PC-9 (cell line): ENCODE data around the gene PNLIPRP2. TPM values are rescaled to one million over a fixed set of nuclear protein-coding genes. Genes with fewer than 3 reads are reported as not detected.

ENCODE experiments used
- BruUV-seq: library from RNA; stranded (reverse); fragments of 400-500 nt; replicated peaks from 2 replicates; lab custom pipeline; 2021; lab: Mats Ljungman, UMichigan
- CTCF ChIA-PET: fragments of 300-600 bp; sonication (Branson Sonifier 250); formaldehyde crosslinking; loops from one replicate; lab custom pipeline; 2022; ENCODE audit warnings: antibody characterized with exemption; lab: Charles Lee
- POLR2A ChIA-PET: fragments of 300-600 bp; sonication (Branson Sonifier 250); formaldehyde crosslinking; loops from one replicate; lab custom pipeline; 2022; ENCODE audit warnings: antibody characterized with exemption; ENCODE audit not compliant: unreplicated experiment; lab: Charles Lee
- DNase-seq, 2 experiments: peaks; one replicate each; pipeline versions ENCODE4 v3.0.0 to v3.0.0-alpha.2; 2015 to 2022; ENCODE audit warnings: mixed read lengths in 1 of 2
- H2AFZ ChIP-seq: fragments of 200-600 bp; sonication (generic); 2 replicates; pipeline ENCODE4 v1.8.1; 2017; ENCODE audit warnings: antibody characterized with exemption
- H3F3A ChIP-seq: fragments of 200-600 bp; sonication (generic); 2 replicates; pipeline ENCODE4 v1.8.1; 2017; ENCODE audit warnings: antibody characterized with exemption, mild to moderate bottlenecking, low read depth; ENCODE audit not compliant: insufficient read depth
- H3K27ac ChIP-seq: fragments of 200-600 bp; sonication (generic); 2 replicates; pipeline ENCODE4 v1.6.1; 2016; ENCODE audit warnings: mixed run types
- H3K27me3 ChIP-seq: fragments of 200-600 bp; sonication (generic); 2 replicates; pipeline ENCODE4 v1.6.1; 2016; ENCODE audit warnings: low read depth, mixed run types; ENCODE audit not compliant: insufficient read depth
- H3K36me3 ChIP-seq: fragments of 200-600 bp; sonication (generic); 2 replicates; pipeline ENCODE4 v1.6.1; 2016; ENCODE audit warnings: low read depth, mixed run types
- H3K4me1 ChIP-seq: fragments of 200-600 bp; sonication (generic); replicated peaks from 2 replicates; pipeline ENCODE4 v1.6.1; 2016; ENCODE audit warnings: mixed run types; ENCODE audit not compliant: insufficient read depth
- H3K4me2 ChIP-seq: fragments of 200-600 bp; sonication (generic); 2 replicates; pipeline ENCODE4 v1.6.1; 2017; ENCODE audit warnings: mixed run types
- H3K4me3 ChIP-seq: fragments of 200-600 bp; sonication (generic); 2 replicates; pipeline ENCODE4 v1.6.1; 2016; ENCODE audit warnings: mixed run types
- H3K79me2 ChIP-seq: fragments of 200-600 bp; sonication (generic); 2 replicates; pipeline ENCODE4 v1.6.1; 2017; ENCODE audit warnings: low read depth, mixed run types
- H3K9me2 ChIP-seq: fragments of 200-600 bp; sonication (generic); 2 replicates; pipeline ENCODE4 v1.8.1; 2017; ENCODE audit warnings: mild to moderate bottlenecking; ENCODE audit not compliant: insufficient read depth
- H3K9me3 ChIP-seq: fragments of 200-600 bp; sonication (generic); 2 replicates; pipeline ENCODE4 v1.8.1; 2016; ENCODE audit warnings: low read depth; ENCODE audit not compliant: insufficient read depth
- H4K20me1 ChIP-seq: fragments of 200-600 bp; sonication (generic); 2 replicates; pipeline ENCODE4 v1.8.1; 2017; ENCODE audit not compliant: insufficient read depth
- EZH2 ChIP-seq: fragments of 200-600 bp; sonication (generic); IDR thresholded peaks from 2 replicates; pipeline ENCODE4 v1.8.0; 2017; ENCODE audit warnings: antibody characterized with exemption, low read depth
- intact Hi-C: fragments of 100-400 bp; cut with micrococcal nuclease; formaldehyde crosslinking; loops from one replicate; pipeline ENCODE4 v1.10.0; 2022; ENCODE audit not compliant: unreplicated experiment
- total RNA-seq: library from RNA; stranded (reverse); gene quantifications from 2 replicates; pipeline ENCODE4 v1.2.3, GENCODE V29; 2021
- TF ChIP-seq, protein P1 (sequence below): fragments of 200-600 bp; sonication (generic); conservative IDR thresholded peaks from 2 replicates; pipeline ENCODE4 v1.6.1; 2017; ENCODE audit warnings: mixed run types, antibody characterized with exemption, mild to moderate bottlenecking, moderate library complexity

PNLIPRP2 gene
- total RNA-seq, 1 experiment from 2014 or later = not detected

DNA sequence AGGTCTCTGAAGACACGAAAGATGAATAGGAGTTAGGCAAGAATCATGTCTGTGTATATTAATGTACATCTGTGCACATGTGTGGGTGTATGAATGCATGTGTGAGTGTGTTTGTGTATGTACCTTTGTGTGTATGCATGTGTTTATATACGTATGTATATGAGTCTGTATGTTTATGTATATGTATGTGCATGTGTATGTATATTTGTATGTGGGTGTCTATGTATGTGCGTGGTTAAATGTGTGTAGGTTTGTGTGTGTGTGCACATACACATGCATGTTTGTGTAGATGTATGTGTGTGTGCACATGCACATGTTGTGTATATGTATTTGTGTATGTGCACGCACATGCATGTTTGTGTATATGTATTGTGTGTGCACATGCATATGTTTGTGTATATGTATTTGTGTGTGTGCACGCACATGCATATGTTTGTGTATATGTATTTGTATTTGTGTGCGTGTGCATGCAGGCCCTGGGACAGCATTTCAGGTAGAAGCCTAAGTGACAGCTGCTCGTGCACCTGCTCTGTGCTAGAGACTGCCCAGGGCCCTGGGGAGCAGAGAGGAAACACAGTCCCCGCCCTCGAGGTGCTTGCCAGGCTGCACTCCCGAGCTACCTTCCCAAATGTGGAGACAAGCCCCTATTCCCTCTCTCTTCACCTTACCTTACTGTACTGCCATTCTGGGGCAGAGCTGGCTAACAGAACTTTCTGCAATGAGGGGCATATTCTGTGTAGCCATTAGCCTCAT lies 17.9 kb upstream of the PNLIPRP2 start:
- Histone ChIP-seq H2AFZ (no peak overlapping the region), H3K27ac (no peak overlapping the region), H3F3A (no peaks in the 10 kb centered on the region), H3K9me2 (no peaks in the 10 kb centered on the region), H3K4me3 (no peak overlapping the region), H3K79me2 (no peaks in the 10 kb centered on the region), H3K4me2 (no peak overlapping the region), H3K9me3 (no peaks in the 10 kb centered on the region), H3K27me3 (peaks cover 64% of the 10 kb centered on the region), H4K20me1 (no peaks in the 10 kb centered on the region), H3K36me3 (no peaks in the 10 kb centered on the region), H3K4me1 (no peaks in the 10 kb centered on the region)
- no peak for TF ChIP-seq EZH2
- TF ChIP-seq, protein P1, sequence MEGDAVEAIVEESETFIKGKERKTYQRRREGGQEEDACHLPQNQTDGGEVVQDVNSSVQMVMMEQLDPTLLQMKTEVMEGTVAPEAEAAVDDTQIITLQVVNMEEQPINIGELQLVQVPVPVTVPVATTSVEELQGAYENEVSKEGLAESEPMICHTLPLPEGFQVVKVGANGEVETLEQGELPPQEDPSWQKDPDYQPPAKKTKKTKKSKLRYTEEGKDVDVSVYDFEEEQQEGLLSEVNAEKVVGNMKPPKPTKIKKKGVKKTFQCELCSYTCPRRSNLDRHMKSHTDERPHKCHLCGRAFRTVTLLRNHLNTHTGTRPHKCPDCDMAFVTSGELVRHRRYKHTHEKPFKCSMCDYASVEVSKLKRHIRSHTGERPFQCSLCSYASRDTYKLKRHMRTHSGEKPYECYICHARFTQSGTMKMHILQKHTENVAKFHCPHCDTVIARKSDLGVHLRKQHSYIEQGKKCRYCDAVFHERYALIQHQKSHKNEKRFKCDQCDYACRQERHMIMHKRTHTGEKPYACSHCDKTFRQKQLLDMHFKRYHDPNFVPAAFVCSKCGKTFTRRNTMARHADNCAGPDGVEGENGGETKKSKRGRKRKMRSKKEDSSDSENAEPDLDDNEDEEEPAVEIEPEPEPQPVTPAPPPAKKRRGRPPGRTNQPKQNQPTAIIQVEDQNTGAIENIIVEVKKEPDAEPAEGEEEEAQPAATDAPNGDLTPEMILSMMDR = no peak
- ChIA-PET POLR2A (no interaction called here), CTCF (no interaction called here)
- intact Hi-C loops = no loop called here
- no TSS peak for BruUV-seq
- no peak for DNase-seq

DNA sequence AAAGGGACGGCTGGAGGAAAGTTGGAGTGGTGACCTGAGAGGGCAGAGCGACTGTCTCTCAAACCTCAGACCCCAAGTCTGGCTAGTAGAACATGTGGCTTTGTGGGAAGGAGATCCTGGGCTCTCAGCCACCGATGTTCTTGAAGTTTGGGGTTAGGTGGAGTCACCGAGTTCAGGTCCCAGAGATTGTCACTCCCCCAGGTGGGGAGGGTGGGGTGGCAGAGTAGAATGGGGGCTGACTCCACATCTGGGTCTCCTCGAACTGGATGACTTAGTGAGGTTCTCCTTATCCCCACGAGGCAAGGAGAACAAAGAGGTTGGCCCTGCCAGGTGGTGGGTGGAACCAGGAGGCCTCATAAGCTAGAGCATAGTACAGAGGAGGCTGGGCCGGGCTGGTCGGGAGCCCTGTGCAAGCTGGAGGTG lies 14.7 kb upstream of the PNLIPRP2 start:
- H4K20me1 ChIP-seq = no peaks in the 10 kb centered on the region
- H3K27me3 ChIP-seq = peaks cover 36% of the 10 kb centered on the region
- ChIA-PET CTCF (no interaction called here), POLR2A (no interaction called here)
- no peaks in the 10 kb centered on the region for H3K79me2 ChIP-seq
- H3K9me2 ChIP-seq = no peaks in the 10 kb centered on the region
- H3F3A ChIP-seq = no peaks in the 10 kb centered on the region
- H3K4me1 ChIP-seq = no peaks in the 10 kb centered on the region
- DNase-seq = no peak
- H3K9me3 ChIP-seq = no peaks in the 10 kb centered on the region
- TF ChIP-seq, protein P1 = no peak
- TF ChIP-seq EZH2 = no peak
- H3K27ac ChIP-seq = no peak overlapping the region
- H3K36me3 ChIP-seq = no peaks in the 10 kb centered on the region
- intact Hi-C loops = no loop called here
- H3K4me3 ChIP-seq = no peak overlapping the region
- no TSS peak for BruUV-seq
- H2AFZ ChIP-seq = no peak overlapping the region
- H3K4me2 ChIP-seq = no peak overlapping the region

DNA sequence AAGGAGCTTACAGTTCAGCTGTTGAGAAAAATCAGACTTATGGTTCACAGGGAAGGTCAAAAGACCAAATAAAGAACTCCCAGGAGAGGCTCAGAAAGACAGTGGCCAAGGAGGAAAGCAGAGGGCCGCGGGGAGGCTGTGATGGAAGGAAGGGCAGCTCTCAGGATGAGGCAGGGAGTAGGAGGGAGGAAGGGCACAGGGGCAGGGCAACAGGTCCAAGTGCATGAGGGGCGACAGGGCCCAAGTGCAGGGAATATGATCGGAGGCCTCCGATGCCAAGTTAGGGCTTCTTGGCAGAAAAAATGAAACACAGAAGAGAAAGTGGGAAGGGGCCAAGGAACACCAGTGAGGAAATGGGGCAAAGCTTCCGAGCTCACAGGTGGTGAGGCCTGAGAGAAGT lies 13.4 kb upstream of the PNLIPRP2 start:
- ChIA-PET POLR2A (no interaction called here), CTCF (no interaction called here)
- no peaks in the 10 kb centered on the region for H3K36me3 ChIP-seq
- H2AFZ ChIP-seq = no peak overlapping the region
- H3K4me3 ChIP-seq = no peak overlapping the region
- H3K9me3 ChIP-seq = no peaks in the 10 kb centered on the region
- H3K79me2 ChIP-seq = no peaks in the 10 kb centered on the region
- intact Hi-C loops = no loop called here
- no TSS peak for BruUV-seq
- no peaks in the 10 kb centered on the region for H4K20me1 ChIP-seq
- peaks cover 28% of the 10 kb centered on the region for H3K27me3 ChIP-seq
- TF ChIP-seq, protein P1 = no peak
- TF ChIP-seq EZH2 = no peak
- H3K4me1 ChIP-seq = no peaks in the 10 kb centered on the region
- H3F3A ChIP-seq = no peaks in the 10 kb centered on the region
- no peak for DNase-seq
- H3K27ac ChIP-seq = no peak overlapping the region
- no peak overlapping the region for H3K4me2 ChIP-seq
- H3K9me2 ChIP-seq = no peaks in the 10 kb centered on the region
